HG03108 (cell line): Measurements from ENCODE around the gene VCP.

Source experiments
- ATAC-seq: cut with Tn5 transposase; IDR thresholded peaks from one replicate; pipeline ENCODE4 v1.9.1; 2021; ENCODE audit warnings: moderate library complexity; ENCODE audit not compliant: unreplicated experiment

Gene VCP

DNA sequence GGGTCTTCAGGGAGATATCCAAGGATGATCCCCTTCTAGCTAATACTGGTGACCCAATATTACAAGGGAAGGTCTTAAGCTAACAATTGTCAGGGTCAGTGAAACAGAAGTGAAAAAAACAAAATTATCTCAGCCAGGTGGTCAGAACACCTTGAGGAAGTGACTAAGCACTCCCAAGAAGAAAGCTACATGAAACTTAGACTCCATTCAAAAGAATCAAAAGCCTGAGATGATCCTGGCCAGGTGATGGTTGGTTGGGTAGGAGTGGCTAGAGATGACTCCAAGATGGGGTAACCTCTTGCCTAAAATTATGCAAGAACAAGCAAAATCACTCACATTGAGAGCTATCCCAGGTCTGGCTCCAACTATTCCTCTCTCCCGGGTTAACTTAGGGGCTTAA is 5.4 kb downstream of the VCP start:
- ATAC-seq = no peak

DNA sequence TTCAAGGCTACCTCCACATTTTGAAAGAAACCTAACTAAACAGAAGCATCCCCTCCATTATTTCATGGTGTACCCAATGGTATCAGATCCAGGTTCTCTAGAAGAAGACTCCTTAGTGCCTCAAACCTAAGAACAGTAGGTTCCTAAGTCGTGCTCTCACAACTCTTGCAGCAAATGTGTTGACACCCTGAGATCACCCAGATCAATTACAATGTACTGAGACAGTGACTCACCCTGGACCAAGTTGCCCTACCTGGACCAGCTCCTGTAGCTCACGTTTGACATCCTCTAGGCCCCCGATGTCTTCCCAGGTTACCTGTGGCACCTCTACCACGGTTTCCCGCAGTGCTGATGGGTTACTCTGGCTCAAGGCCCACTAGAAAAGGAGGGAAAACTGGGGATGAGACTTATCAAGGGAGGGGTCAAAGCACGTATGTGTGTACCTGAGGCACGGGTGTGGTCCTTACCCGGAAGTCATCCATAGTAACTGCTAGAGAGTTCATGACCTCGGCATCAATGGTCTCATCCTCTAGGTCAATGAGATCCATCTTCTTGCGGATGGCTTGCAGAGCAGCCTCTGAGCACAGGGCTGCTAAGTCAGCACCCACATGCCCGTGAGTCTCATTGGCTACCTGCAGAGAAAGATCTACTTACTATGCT is 11.7 kb downstream of the VCP start:
- ATAC-seq = no peak

DNA sequence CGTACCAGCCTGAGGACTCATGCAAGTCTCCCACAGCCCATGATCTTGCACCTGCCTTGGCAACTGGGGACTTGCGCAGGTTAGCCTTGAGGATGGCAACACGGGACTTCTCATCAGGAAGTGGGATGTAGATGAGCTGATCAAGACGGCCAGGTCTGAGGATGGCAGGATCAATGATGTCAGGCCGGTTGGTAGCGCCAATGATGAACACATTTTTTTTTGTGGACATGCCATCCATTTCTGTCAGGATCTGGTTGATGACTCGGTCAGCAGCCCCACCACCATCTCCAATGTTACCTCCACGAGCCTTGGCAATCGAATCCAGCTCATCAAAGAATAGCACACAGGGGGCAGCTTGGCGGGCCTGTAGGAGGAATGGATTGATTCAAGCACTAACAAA is 13.0 kb downstream of the VCP start:
- ATAC-seq = no peak

DNA sequence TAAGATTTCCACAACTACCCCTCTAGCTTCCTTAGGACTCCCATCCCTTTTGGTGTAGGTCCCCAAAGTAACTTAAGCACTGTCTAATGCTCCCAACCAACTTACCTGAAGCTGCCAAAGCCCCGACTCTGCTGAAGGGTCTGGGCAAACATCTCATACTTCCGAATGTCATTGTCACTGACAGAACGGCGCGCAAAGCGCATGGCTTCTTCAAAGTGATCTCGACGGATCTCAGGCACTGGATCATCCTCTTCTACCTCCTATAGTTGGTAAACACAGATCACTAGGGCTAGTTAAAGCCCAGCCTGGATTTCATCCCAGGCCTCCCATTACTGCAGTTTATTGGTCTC is 15.2 kb downstream of the VCP start:
- no peak for ATAC-seq

DNA sequence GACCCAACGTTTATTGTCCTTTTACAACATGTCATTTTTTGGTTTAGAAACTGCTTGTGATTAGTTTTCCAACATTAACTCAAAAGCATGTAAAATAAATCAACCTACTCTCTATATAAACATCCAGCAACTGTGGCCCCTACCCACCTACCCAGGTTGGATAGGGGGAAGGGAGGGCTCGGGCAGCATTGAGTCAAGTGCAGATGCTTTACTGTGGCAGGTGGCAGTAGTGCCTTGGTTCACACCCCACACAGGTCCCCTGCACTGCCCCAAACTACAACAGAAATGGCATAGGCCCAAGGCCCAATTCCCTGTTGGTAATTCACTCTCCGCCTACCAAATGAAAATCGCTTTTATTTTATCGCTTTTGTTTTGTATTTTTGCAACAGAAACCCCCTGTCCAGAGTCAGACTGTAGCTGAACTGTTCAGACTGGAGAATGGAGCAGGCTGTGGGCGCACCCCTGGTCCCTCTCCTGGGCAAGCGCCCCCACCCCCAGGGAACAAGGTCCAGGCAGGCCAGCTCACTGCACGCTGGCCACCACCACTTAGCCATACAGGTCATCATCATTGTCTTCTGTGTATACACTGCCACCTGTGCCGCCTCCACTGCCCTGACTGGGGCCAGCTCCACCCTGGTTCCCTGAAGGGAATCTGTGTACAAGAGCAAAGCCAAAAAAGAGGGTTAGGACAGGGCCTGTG is 15.7 kb downstream of the VCP start:
- no peak for ATAC-seq

DNA sequence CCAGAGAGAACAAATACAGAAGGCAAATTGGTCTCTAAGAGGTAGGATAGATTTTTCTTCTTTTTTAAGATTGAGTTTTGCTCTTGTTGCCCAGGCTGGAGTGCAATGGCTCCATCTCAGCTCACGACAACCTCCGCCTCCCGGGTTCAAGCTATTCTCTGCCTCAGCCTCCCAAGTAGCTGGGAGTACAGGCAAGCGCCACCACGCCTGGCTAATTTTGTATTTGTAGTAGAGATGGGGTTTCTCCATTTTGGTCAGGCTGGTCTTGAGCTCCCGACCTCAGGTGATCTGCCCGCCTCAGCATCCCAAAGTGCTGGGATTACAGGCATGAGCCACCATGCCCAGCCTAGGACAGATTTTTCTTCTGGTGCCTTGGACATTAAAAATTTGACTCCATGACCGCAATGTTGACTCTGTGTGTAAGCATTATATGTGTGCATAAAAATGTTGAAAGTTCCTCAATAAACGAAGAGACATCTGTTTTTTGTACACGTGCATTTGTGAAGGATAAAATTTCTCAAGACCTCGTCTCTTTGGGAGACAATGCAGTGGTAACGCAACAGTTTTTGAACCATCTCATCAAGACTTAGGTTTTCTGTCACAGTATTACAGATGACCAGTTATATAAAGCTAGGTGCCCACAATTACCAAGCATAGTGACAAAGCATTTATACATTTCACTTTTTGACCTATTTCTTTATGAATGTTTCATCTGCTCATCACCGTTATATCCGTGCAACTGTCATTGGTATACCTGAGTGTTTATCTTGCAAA is 17.4 kb downstream of the VCP start:
- ATAC-seq = no peak

DNA sequence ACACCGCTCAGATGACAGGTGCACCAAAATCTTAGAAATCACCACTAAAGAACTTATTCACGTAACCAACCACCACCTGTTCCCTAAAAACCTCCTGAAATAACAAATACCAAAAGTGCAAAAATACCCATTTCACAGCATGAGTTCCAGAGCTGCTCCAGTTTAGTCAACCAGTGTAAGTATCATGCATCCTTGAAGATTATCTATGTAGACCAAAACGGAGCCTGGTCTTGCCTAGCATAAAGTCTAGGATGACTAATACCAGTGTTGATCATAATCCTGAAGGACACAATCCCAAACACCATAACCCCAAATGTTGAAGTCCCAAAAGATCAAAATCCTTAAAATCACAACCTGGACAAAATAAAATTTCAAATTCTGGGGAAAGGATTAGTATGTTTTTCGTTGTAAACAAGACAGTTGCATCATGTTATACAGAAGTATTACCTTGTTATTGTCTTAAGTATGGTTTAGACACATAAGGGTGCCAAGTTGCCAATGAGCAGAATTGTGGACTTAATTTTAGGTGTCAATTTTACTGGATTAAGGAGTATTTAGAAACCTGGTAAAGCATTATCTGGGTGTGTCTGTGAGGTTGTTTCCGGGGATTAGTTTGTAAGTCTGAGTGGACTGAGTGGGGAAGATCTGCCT is 18.1 kb downstream of the VCP start:
- no peak for ATAC-seq

DNA sequence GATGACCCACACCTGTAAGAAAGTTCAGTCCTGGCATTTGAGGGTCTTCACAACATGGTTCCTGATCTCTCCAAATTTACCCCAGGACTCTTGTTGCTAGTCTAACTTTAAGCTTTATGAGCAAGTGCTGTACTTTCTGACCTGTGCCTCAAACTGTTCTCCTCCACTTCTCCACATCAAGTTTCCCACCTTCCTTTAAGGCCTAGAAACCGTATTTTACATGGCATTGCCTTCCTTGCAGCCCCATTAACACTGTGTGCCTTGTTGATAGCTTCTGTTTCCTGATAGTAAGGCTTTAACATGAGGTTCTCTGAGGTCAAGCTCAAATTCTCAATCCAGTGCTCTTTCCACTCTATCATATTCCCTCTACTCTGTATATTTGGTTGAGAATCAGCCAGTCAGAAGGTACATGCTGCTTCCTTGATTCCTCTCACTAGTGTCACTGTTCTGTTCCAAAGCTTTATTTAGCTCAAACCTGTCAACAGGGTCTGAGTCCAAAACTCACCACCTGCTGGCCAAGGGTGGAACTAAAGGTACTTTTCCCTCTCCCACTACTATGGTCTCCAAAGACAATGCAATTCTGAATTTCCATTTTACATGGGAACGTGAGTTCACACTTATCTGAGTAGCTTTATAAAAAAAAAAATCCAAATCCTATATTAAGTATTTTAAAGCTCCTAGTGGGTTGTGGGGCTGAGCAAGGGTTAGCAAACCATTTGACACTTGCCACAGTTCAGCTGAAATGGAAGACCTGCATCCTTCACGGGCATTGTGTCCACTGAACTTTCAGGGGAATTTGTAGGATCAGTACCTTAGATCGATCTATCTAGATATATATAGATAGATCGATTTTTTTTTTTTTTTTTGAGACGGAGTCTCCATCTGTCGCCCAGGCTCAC is 21.1 kb downstream of the VCP start:
- no peak for ATAC-seq

DNA sequence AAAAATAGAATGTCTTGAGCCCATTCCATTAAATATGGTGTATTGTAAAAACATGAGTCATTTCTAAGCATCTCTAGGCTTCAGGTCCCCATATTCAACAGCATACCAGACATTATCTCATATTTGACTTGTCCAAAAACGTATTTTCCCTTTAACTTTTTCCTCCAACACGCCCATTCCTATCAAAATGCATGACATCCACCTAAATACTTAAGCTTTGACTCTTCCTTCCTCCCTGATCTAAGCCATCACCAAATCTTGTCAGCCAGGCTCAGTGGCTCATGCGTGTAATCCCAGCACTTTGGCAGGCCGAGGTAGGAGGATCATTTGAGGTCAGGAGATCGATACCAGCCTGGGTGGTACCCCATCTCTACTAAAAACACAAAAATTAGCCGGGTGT is 23.9 kb downstream of the VCP start:
- no peak for ATAC-seq

DNA sequence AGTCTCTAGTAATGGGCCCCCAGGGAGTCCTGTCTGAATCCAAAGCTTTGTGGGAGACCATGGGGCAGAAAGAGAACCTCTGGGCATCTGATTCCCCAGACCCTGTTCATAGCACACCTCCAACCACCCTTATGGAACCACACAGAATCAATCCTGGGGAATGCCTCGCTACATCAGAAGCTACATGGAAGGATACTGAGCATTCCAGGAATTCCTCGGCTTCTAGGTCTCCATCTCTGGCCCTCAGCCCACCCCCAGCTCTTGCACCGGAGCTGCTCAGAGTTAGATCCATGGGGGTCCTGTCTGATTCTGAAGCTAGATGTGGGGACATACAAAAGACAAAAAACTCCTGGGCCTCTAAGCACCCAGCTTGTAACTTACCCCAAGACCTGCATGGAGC is 28.4 kb downstream of the VCP start:
- no peak for ATAC-seq

DNA sequence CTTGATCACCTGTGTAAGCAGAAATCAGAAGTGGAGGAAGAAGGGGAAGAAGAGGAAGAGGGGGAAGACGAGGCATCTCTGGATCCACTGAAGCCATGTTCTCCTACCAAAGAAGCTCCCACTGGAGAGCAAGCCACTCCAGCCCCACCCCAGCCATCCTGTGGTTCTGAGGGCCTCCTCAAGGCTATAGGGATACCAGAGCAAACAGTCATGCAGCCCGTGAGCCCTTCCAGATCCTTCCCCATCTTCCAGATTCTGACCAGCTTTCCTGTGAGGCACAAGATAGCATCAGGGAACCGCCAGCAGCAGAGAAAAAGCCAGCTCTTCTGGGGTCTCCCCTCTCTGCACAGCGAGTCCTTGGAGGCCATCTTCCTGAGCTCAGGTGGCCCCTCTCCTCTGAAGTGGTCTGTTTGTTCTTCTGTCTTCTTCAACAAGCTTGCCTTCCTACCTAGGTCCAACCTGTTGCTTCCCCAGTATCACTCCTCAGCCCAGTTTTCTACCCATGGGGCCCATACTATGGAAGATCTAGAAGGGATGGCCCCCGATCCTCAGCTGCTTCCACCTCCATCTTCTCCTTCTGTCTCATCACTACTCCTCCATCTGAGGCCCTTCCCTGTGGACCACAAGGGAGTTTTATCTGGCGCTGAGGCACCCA is 29.4 kb downstream of the VCP start:
- no peak for ATAC-seq

DNA sequence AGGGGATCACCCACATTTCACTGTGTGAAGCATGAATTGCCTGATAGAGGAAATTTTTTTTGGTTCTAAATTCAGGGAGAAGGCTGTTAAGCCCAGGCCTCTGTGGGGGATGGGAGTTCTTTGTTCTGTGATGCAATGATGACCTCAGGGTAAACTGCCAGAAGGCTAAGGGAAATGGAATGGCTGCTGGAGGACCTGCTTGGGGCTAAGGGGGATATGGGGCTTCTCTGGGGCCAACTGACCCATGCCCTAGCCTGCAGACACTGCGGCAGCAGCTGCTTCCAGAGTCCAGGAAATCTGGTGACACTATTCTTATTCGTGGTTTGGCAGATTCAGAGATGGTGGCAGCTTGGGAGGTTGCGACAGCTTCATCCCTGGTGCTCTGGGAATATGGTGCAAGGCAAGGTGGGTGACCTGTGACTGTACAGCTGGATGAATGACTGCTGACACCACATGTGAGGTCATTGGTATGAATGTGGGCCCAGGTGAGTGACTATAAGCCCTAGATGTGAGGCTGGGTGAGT is 30.3 kb downstream of the VCP start:
- no peak for ATAC-seq

DNA sequence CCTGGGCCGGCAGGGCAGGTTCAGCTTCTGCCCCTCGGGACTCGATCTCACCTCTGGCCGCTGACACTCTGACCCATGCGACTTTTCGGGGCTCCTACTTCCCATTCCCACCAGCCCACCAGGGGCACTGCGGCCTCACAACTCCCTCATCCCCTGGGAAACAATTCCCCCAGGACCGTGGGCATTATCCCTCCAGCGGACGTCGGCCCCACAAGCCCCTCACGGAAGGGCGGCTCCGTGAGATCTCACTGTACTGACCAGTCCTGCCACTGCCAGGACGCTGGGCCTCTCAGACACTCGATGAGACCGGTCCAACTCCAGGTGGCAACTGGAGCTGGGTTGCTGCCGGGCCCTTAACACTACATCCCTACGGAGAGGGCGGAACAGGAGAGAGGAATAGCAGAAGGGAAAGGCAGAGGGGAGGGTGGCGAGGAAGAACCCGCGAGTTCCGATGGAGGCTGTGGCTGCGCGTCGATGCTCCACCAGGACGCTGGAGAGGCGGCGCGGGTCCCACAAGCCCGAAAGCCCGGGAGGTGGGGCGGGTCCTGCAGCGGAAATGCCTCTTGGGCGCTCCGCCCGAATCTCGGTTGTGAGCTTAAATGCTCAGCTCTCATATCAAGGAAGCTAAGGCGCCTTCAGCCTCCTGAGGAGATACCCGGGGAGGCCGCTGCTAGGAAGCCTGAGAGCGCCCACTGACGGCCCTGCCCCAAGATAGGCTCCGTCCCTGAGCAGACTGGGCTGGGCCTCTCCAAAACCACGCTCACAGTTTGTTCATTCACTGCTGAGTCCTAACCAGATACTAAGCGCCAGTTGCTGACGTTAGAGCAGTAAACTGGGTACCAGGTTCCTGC is 36.3 kb downstream of the VCP start:
- no peak for ATAC-seq

DNA sequence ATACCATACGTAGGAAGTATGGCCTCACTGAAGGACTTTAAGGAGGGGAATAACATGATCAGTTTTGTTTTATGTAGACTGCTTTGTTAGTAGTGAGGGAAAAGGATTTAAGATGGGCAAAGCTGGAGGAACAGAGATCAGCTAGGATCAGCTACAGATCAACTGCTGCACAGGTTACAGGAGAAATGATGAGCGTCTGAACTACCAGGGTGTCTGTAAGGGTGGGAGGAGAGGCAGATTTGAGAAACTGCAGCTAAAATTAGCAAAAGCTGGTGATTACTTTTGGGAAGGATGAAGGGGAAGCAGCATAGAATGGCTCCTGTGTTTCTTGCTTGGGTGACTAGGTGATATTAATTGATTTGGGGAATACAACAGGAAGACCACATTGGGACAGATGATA is 39.3 kb downstream of the VCP start:
- ATAC-seq = no peak

DNA sequence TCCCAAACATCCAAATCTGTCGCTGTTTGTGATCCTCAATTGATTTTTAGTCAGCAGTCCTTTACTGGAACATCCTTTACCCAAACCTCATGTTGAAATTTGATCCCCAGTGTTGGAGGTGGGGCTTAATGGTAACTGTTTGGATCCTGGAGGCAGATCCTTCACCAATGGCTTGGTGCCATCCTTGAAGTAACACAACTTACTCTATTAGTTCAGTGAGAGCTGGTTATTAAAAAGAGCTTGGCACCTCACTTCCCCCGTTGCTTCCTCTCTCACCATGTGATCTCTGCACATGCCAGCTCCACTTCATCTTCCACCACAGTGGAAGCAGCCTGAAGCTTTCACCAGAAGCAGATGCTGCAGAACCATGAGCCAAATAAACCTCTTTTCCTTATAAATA is 42.6 kb downstream of the VCP start:
- no peak for ATAC-seq

DNA sequence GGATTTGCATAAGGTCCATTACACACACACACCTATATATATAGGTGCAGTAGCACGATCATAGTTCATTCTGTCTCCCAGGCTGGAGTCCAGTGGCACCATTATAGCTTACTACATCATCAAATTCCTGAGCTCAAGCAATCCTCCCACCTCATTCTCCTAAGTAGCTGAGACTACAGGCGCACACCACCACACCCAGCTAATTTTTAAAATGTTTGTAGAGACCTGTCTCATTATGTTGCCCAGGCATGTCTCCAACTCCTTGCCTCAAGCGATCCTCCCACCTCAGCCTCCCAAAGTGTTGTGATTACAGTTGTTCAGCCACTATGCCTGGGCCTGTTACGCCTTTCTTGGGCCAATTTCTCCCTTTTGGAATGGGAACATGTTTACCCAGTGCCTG is 43.2 kb downstream of the VCP start:
- ATAC-seq = no peak

DNA sequence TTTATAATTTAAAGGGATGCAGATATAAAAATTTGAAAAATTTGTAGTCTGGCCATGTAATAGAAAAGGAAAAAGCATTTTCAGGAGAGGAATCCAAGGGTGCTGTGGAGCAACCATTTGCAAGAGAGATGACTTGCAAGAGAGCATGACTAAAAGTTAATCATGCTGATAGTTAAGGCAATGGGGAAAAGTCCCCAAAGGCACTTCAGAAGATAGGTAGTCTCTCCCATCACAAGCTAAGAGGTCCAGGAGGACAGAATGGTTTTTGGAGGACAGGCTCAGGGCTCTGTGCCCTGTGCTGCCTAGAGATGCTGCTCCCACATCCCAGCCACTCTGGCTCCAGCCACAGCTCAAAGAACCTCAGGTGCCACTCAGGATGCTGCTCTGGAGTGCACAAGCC is 44.1 kb downstream of the VCP start:
- ATAC-seq = no peak

DNA sequence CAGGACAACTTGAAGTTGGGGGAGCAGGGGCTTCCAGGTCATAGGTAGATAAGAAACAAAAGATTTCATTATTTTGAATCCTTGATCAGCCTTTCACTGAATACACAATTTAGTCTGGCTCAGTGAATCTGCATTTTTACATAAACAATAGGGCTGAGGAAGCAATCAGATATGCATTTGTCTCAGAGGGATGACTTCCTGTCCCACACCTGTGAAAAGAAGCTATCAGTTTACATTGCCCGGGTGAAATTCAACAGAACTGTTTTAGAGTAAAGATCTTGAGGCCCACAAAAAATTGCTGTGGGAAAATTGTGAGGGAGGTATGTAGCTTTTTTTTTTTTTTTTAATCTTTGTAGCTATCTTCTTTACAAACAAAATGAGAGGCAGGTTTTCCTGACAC is 44.6 kb downstream of the VCP start:
- no peak for ATAC-seq

DNA sequence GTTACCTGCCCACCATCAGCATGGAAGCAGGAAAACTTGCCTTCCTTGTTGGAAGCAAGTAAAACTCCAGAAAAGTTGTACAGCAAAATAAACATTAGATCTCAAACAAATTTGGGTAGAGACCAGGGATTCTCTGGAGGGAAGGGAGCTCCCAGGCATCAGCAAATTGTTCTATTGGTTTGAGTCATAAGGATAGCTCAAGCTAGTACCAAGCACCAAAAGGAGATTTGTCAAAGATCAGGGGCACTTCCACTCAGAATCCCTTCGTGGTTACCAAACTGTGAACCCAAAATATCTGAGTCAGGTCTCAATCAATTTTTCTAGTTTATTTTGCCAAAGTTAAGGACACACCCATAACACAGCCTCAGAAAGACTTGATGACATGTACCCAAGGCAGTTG is 45.1 kb downstream of the VCP start:
- ATAC-seq = no peak
